ENCODE measurements around the gene MTRF1.
A peak's percentile ranks its signal among the peaks of the same experiment; 100 is the strongest.
"Not testable (repeated sequence)": the region's sequence is repeated elsewhere in the genome, so short reads cannot be mapped to it uniquely, and the experiment has no call there.

MTRF1 gene

DNA sequence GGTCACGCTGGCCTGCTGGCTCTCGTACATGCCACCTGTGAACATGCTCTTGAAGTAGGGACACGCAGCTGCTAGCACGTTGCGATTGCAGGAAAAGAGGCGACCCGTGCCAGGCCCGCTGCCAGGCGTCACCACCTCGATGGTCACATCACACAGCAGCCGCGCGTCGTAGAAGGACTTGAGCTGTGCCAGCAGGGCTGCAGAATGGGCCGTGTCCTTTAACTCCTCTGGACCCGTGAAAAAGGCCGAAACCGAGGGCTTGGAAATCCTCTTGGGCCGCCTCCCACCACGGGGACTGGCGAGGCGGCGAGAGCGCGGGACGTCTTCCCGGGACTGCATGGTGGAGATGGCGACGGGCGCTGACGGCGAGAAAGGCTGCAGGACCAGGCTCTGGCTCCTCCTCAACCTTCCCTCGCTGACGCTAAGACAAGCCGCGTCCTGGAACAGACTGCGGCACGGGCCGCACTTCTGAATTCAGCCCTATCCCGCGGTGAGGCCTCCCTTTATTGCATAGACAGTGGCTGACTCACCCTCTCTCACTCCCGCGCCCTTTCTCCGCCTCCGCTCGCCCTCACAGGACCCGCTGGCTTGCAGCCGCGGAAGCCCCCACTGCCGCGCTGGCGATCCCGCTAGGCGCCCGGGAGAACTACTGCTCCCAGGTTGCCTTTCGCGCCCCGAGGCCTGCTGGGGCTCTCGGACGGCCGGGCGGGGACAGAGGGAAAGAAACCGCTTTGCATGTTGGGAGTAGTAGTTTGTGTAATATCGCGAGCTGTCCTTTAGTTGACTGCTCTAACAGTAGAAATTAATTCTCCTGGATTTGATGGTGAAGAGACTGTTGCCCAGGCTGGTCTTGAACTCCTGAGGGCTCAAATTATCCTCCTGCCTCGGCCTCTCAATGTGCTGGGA, 69.2 kb downstream of the MTRF1 start, which contains the start of gene KBTBD7:
TSS of gene KBTBD7 (minus strand) at position 651 of the 906 bp plus-strand sequence. CDS start at position 339, 312 bp downstream.
- H3K9me3 ChIP-seq (ENCODE audit: control insufficient read depth in 1 of 2, low read length in 2 of 2) = no peaks in the 10 kb centered on the region
- H3K36me3 ChIP-seq (ENCODE audit: control insufficient read depth in 1 of 2, insufficient read depth in 2 of 2, low read length in 2 of 2) = no peaks in the 10 kb centered on the region
- H3K27ac ChIP-seq (ENCODE audit: low read length) = peak within 1 kb of the TSS; percentile 51
- peak within 1 kb of the TSS; percentile 60 to 78 for H3K4me3 ChIP-seq (ENCODE audit: low read depth in 1 of 2, low read length in 2 of 2)
- H3K27me3 ChIP-seq (ENCODE audit: low read depth, low read length) = no peaks in the 10 kb centered on the region
- H3K4me1 ChIP-seq (ENCODE audit: control insufficient read depth in 1 of 2, insufficient read depth in 2 of 2, low read length in 2 of 2) = peaks cover 5 to 15% of the 10 kb centered on the region in 2 donors

- Histone ChIP-seq H3K4me3 (ENCODE audit: low read depth in 1 of 2, low read length in 2 of 2) (peak overlapping the region; percentile 60 to 78), H3K9me3 (ENCODE audit: control insufficient read depth in 1 of 2, low read length in 2 of 2) (no peaks in the 10 kb centered on the region), H3K4me1 (ENCODE audit: control insufficient read depth in 1 of 2, insufficient read depth in 2 of 2, low read length in 2 of 2) (peaks cover 5 to 15% of the 10 kb centered on the region in 2 donors), H3K27ac (ENCODE audit: low read length) (no peak overlapping the region), H3K36me3 (ENCODE audit: control insufficient read depth in 1 of 2, insufficient read depth in 2 of 2, low read length in 2 of 2) (no peaks in the 10 kb centered on the region), H3K27me3 (ENCODE audit: low read depth, low read length) (no peaks in the 10 kb centered on the region)
Measured at GRCh38 chr13:41193469-41193868, 69.9 kb downstream of the MTRF1 start.

- Histone ChIP-seq H3K4me3 (ENCODE audit: low read depth in 1 of 2, low read length in 2 of 2) (no peak overlapping the region), H3K4me1 (ENCODE audit: control insufficient read depth in 1 of 2, insufficient read depth in 2 of 2, low read length in 2 of 2) (peaks cover 5 to 14% of the 10 kb centered on the region in 2 donors), H3K36me3 (ENCODE audit: control insufficient read depth in 1 of 2, insufficient read depth in 2 of 2, low read length in 2 of 2) (no peaks in the 10 kb centered on the region), H3K27me3 (ENCODE audit: low read depth, low read length) (no peaks in the 10 kb centered on the region), H3K27ac (ENCODE audit: low read length) (no peak overlapping the region), H3K9me3 (ENCODE audit: control insufficient read depth in 1 of 2, low read length in 2 of 2) (no peaks in the 10 kb centered on the region)
Measured at GRCh38 chr13:41188584-41188983, 74.8 kb downstream of the MTRF1 start.

GRCh38 chr13:41186481-41186880, 76.9 kb downstream of the MTRF1 start:
- no peak overlapping the region for H3K4me3 ChIP-seq (ENCODE audit: low read depth in 1 of 2, low read length in 2 of 2)
- no peak overlapping the region for H3K27ac ChIP-seq (ENCODE audit: low read length)
- no peaks in the 10 kb centered on the region for H3K27me3 ChIP-seq (ENCODE audit: low read depth, low read length)
- H3K4me1 ChIP-seq (ENCODE audit: control insufficient read depth in 1 of 2, insufficient read depth in 2 of 2, low read length in 2 of 2) = no peaks in the 10 kb centered on the region
- no peaks in the 10 kb centered on the region for H3K36me3 ChIP-seq (ENCODE audit: control insufficient read depth in 1 of 2, insufficient read depth in 2 of 2, low read length in 2 of 2)
- no peaks in the 10 kb centered on the region for H3K9me3 ChIP-seq (ENCODE audit: control insufficient read depth in 1 of 2, low read length in 2 of 2)

DNA sequence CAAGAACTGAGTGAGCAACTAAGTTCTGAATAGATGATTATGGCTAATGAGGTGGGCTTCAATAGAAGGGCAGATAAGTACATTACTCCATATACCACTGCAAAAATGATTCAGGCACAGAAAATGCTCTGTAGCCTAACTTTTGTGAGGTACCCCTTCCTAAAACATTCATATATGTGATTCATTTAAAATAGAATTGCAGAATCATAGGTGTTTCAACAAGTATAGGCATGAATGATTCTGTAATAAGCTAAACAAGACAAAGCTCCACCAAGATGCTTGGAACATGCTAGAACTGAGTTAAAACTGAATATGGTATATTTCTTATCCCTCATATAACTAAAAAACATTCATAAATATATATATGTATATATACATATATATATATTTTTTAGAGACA, 81.1 kb downstream of the MTRF1 start:
- H3K9me3 ChIP-seq (ENCODE audit: control insufficient read depth in 1 of 2, low read length in 2 of 2) = no peaks in the 10 kb centered on the region
- H3K27me3 ChIP-seq (ENCODE audit: low read depth, low read length) = no peaks in the 10 kb centered on the region
- H3K27ac ChIP-seq (ENCODE audit: low read length) = no peak overlapping the region
- H3K36me3 ChIP-seq (ENCODE audit: control insufficient read depth in 1 of 2, insufficient read depth in 2 of 2, low read length in 2 of 2) = no peaks in the 10 kb centered on the region
- no peak overlapping the region for H3K4me3 ChIP-seq (ENCODE audit: low read depth in 1 of 2, low read length in 2 of 2)
- no peaks in the 10 kb centered on the region for H3K4me1 ChIP-seq (ENCODE audit: control insufficient read depth in 1 of 2, insufficient read depth in 2 of 2, low read length in 2 of 2)

DNA sequence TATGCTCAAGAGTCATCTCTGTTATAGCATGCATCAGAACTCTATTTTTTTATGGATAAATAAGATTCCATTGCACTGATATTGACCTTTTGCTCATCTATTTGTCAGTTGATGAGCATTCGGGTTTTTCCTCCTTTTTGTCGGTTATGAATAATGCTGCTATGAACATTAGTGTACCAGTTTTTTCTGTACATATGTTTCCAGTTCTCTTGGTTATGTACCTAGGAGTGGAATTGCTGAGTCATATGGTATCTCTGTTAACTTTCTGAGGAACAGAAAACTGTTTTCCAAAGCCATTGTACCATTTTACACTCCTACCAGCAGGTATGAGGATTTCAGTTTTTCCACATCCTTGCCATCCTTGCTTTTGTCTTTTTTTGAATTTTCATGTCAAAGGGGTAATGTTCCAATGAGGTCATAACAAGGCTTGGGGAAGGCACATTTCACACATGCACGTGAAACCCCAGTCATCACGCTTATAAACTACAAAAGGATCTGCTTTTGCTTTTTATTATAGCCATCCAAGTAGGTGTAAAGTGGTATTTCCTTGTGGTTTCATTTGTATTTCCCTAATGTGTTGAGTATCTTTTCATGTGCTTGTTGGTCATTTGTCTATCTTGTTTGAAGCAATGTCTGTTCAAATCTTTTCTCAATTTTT, 83.7 kb downstream of the MTRF1 start:
- H3K4me1 ChIP-seq (ENCODE audit: control insufficient read depth in 1 of 2, insufficient read depth in 2 of 2, low read length in 2 of 2) = no peaks in the 10 kb centered on the region
- no peak overlapping the region for H3K4me3 ChIP-seq (ENCODE audit: low read depth in 1 of 2, low read length in 2 of 2)
- H3K27ac ChIP-seq (ENCODE audit: low read length) = no peak overlapping the region
- H3K9me3 ChIP-seq (ENCODE audit: control insufficient read depth in 1 of 2, low read length in 2 of 2) = peaks cover 0 to 3% of the 10 kb centered on the region in 2 donors
- H3K36me3 ChIP-seq (ENCODE audit: control insufficient read depth in 1 of 2, insufficient read depth in 2 of 2, low read length in 2 of 2) = no peaks in the 10 kb centered on the region
- no peaks in the 10 kb centered on the region for H3K27me3 ChIP-seq (ENCODE audit: low read depth, low read length)

DNA sequence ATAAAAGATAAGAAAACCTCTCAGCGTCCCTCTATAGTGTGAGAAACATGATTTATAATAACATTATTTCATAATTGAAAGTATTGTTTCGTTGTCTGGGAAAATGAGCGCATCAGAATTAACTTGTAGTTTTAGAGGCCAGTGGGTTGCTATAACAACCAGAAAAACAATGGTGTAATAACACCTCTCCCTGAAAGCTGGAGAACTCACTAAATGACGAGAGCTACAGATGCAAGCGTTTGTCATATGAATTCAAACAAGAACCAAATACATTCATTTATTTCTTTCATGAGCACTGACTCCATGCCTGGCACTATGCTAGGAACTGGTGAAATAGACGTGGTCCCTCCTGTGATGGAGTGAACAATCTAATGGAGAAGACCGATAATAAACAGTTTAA, 85.3 kb downstream of the MTRF1 start:
- Histone ChIP-seq H3K36me3 (ENCODE audit: control insufficient read depth in 1 of 2, insufficient read depth in 2 of 2, low read length in 2 of 2) (no peaks in the 10 kb centered on the region), H3K27ac (ENCODE audit: low read length) (no peak overlapping the region), H3K4me3 (ENCODE audit: low read depth in 1 of 2, low read length in 2 of 2) (no peak overlapping the region), H3K9me3 (ENCODE audit: control insufficient read depth in 1 of 2, low read length in 2 of 2) (peaks cover 0 to 5% of the 10 kb centered on the region in 2 donors), H3K27me3 (ENCODE audit: low read depth, low read length) (no peaks in the 10 kb centered on the region), H3K4me1 (ENCODE audit: control insufficient read depth in 1 of 2, insufficient read depth in 2 of 2, low read length in 2 of 2) (no peaks in the 10 kb centered on the region)

GRCh38 chr13:41177616-41178015, 85.8 kb downstream of the MTRF1 start:
- Histone ChIP-seq H3K4me1 (ENCODE audit: control insufficient read depth in 1 of 2, insufficient read depth in 2 of 2, low read length in 2 of 2) (no peaks in the 10 kb centered on the region), H3K4me3 (ENCODE audit: low read depth in 1 of 2, low read length in 2 of 2) (no peak overlapping the region), H3K9me3 (ENCODE audit: control insufficient read depth in 1 of 2, low read length in 2 of 2) (peaks cover 0 to 5% of the 10 kb centered on the region in 2 donors), H3K27me3 (ENCODE audit: low read depth, low read length) (no peaks in the 10 kb centered on the region), H3K27ac (ENCODE audit: low read length) (no peak overlapping the region), H3K36me3 (ENCODE audit: control insufficient read depth in 1 of 2, insufficient read depth in 2 of 2, low read length in 2 of 2) (no peaks in the 10 kb centered on the region)

DNA sequence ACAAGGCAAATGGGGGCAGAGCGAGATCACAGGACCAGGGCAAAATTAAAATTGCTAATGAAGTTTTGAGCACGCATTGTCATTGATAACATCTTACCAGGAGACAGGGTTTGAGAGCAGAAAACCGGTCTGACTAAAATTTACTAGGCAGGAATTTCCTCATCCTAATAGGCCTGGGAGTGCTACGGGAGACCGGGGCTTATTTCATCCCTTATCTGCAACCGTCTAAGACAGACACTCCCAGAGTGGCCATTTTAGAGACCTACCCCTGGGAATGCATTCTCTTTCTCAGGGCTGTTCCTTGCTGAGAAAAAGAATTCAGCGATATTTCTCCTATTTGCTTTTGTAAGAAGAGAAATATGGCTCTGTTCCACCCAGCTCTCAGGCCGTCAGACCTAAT, 87.8 kb downstream of the MTRF1 start:
- not testable (repeated sequence) for H3K9me3 ChIP-seq (ENCODE audit: control insufficient read depth in 1 of 2, low read length in 2 of 2); H3K4me3 ChIP-seq (ENCODE audit: low read depth in 1 of 2, low read length in 2 of 2); H3K4me1 ChIP-seq (ENCODE audit: control insufficient read depth in 1 of 2, insufficient read depth in 2 of 2, low read length in 2 of 2); H3K36me3 ChIP-seq (ENCODE audit: control insufficient read depth in 1 of 2, insufficient read depth in 2 of 2, low read length in 2 of 2); H3K27me3 ChIP-seq (ENCODE audit: low read depth, low read length); H3K27ac ChIP-seq (ENCODE audit: low read length)

Data from muscle layer of duodenum (tissue), 2 donors.